ENCODE measurements around the gene MPC1.

- TF ChIP-seq CTCF (IDR thresholded peaks at IDR 0.05): no peak
- TF ChIP-seq POLR2A (IDR thresholded peaks at IDR 0.05): peak in 1 of 2 donors; percentile 65
Observed at GRCh38 chr6:166382933-166383801, at the start of gene MPC1.
